ENCODE results near the gene SLC38A10. TPM values are rescaled to one million over a fixed set of nuclear protein-coding genes. Genes with fewer than 3 reads are reported as not detected.

The SLC38A10 gene
- total and polyA plus RNA-seq, 2 of the 13 experiments (the other 11 are each of a cell fraction or from before 2014, with no cell fraction given), result 23.4 to 55.8 TPM

GRCh38 chr17:81234506-81234855, 60.6 kb downstream of the SLC38A10 start (continued):
- TF ChIP-seq TAF1 (CRISPR knock-in tag; IDR thresholded peaks at IDR 0.05) (no peak), ISL2 (CRISPR knock-in tag; IDR thresholded peaks at IDR 0.05) (no peak), TRIM24 (CRISPR knock-in tag; IDR thresholded peaks at IDR 0.05) (no peak), NR2F2 (IDR thresholded peaks at IDR 0.05; ENCODE audit: borderline replicate concordance, low read depth) (no peak), ZNF550 (CRISPR knock-in tag; IDR thresholded peaks at IDR 0.05; ENCODE audit: borderline replicate concordance) (no peak), NONO (IDR thresholded peaks at IDR 0.05) (no peak), NONO (CRISPR knock-in tag; conservative IDR thresholded peaks at IDR 0.05) (no peak)

- no TSS peak for BruUV-seq (replicated peaks)
- no peaks in the 10 kb centered on the region for H3K9me3 ChIP-seq (ENCODE audit: low read length)
- no peak overlapping the region for H3K27ac ChIP-seq (ENCODE audit: extremely low read length, insufficient read depth, low read length)
- no peak overlapping the region for H2AFZ ChIP-seq (ENCODE audit: low read length)
- H4K20me1 ChIP-seq (ENCODE audit: insufficient read depth, low read length), result peaks cover 4% of the 10 kb centered on the region; the same call in 1 of the 2 replicates
- in situ Hi-C loops (cut with HindIII; ENCODE audit: extremely low pct_ligation_motif_present, low pct_unique_long_range_greater_than_20kb) (no loop called here), intact Hi-C loops (cut with micrococcal nuclease; ENCODE audit: unreplicated experiment) (no loop called here)
- no peak overlapping the region for H3K4me3 ChIP-seq (replicated peaks in 1 of 3; ENCODE audit: insufficient read depth in 1 of 3, low read depth in 2 of 3, low read length in 3 of 3)
- H3K4me1 ChIP-seq (ENCODE audit: insufficient read depth, low read length), result peaks cover 12% of the 10 kb centered on the region
- WGBS (ENCODE audit: low lambda C conversion rate), result 93% methylated on average over 15 of the region's 21 CpGs
- DNase-seq (ENCODE audit: low spot score), result no peak
- peaks cover 25 to 32% of the 10 kb centered on the region in 2 experiments; a peak in 4 of 5 replicates for H3K36me3 ChIP-seq (replicated peaks in 1 of 2; ENCODE audit: control insufficient read depth in 1 of 2, insufficient read depth in 2 of 2, low read length in 2 of 2)
- no peak for FAIRE-seq
- POLR2A ChIA-PET, result interaction anchor here (1.7 kb wide), 1 partner anchor 11 kb away, joined by 5 read pairs; the partner anchor contains the start of gene CEP131
- H3K9ac ChIP-seq (ENCODE audit: insufficient read depth, low read depth, low read length), result no peak overlapping the region
- TF ChIP-seq SOX6 (IDR thresholded peaks at IDR 0.05) (no peak), SOX6 (CRISPR knock-in tag; IDR thresholded peaks at IDR 0.05) (no peak), REL (CRISPR knock-in tag; conservative IDR thresholded peaks at IDR 0.05) (no peak), KMT2A (CRISPR knock-in tag; IDR thresholded peaks at IDR 0.05) (no peak), FOXJ3 (CRISPR knock-in tag; IDR thresholded peaks at IDR 0.05; ENCODE audit: borderline replicate concordance) (no peak), ZC3H13 (CRISPR knock-in tag; IDR thresholded peaks at IDR 0.05) (no peak), ZSCAN22 (CRISPR knock-in tag; IDR thresholded peaks at IDR 0.05) (no peak), GABPB1 (CRISPR knock-in tag; IDR thresholded peaks at IDR 0.05) (no peak), MED13 (CRISPR knock-in tag; IDR thresholded peaks at IDR 0.05) (no peak), U2AF2 (IDR thresholded peaks at IDR 0.05; ENCODE audit: low read depth, low read length) (no peak), PHF8 (CRISPR knock-in tag; IDR thresholded peaks at IDR 0.05) (no peak)
- H3K79me2 ChIP-seq (ENCODE audit: insufficient read depth, low read length), result peaks cover 18% of the 10 kb centered on the region
- no peak overlapping the region for H3K4me2 ChIP-seq (ENCODE audit: low read depth, low read length)
- no peaks in the 10 kb centered on the region; a peak in 1 of 5 replicates for H3K27me3 ChIP-seq (ENCODE audit: control insufficient read depth in 1 of 2, insufficient read depth in 2 of 2, low read length in 2 of 2)
- CTCF ChIA-PET (ENCODE audit: low intra/inter-chr PET ratio, low total read pairs), result no interaction called here
- no peak for ATAC-seq
Measured at GRCh38 chr17:81233811-81234505, 61.1 kb downstream of the SLC38A10 start.

All from HepG2 (cell line).